Bone marrow (tissue), 2 donors: ENCODE data around the gene OST4.
"Not testable (repeated sequence)": the region's sequence is repeated elsewhere in the genome, so short reads cannot be mapped to it uniquely, and the experiment has no call there.

Experiments
- DNase-seq, 2 donors: peaks; one replicate each; lab custom pipeline; 2025; lab: John Stamatoyannopoulos, UW

Gene OST4

GRCh38 chr2:27071277-27071989 lies at the start of gene OST4:
OST4 (minus strand) TSS chr2:27071654.
- DNase-seq, result peak; percentile 48 to 74

- not testable (repeated sequence) for DNase-seq
Observed at GRCh38 chr2:27119330-27119670, 47.8 kb upstream of the OST4 start.

DNA sequence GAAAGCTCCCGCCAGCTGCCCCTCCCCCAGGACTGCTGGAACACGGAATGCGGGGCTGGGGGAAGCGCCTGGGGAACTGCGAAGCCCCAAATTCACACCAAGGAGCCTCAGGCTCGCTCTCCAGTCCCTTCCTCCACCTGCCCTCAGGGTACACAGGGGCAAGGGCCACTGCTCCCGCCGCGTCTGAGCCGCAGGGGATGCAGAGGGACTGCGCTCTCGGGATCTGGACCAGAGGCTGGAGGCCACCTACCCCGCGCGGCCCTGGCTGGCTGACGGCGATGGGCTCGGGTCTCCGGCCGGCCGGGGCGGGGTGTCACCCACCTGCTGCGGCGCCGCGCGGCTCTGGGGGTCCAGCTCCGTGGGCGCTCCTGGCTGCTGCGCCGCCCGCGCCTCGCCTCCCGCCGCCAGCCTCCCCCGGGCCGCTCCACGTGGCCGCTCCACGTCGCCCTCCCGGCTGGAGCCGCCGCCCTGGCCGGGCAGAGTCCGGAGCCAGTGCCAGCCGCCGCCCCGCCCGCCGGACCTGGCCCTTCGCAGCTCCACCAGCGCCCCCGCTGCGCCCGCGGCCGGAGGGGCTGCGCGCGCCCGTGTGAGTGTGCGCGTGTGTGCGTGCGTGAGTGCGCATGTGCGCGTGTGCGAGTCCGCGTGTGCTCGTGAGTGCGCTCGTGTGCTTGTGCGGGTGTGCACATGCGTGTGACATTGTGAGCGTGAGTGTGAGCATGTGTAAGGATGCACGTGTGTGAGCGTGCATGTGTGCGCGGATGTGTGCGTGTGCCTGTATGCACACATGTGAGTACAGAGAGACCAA lies 47.3 kb upstream of the OST4 start, which contains the start of gene CGREF1:
CGREF1 (minus strand) TSS at position 604 of the 805 bp plus-strand sequence. CDS start 14,762 bp downstream, outside the sequence.
- DNase-seq, result no peak

DNA sequence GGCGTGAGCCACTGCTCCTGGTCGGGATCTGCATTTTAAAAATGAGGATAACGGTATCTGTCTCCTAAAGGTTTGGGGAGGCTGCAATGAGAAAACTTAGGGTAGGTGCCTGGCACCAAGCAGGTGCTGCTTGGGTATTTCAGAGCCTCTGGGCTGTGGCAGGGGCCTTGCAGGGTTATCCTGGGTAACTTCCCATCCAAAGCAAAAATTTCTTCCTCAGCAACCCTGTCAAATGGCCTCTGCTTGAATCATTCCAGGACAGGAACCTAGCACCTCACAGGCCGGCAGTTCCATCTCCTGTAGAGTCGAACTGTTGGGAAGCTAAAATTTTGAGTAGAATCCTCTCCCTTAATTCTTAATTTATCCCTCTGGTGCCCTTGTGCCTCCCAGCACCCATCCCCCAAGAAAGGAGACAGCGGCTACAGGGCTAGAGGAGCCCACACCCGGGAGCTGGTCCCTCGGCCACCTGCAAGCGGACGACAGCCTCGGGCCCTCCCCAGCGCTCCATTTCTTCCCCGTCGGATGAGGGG lies 46.6 kb upstream of the OST4 start:
- DNase-seq, result no peak

DNA sequence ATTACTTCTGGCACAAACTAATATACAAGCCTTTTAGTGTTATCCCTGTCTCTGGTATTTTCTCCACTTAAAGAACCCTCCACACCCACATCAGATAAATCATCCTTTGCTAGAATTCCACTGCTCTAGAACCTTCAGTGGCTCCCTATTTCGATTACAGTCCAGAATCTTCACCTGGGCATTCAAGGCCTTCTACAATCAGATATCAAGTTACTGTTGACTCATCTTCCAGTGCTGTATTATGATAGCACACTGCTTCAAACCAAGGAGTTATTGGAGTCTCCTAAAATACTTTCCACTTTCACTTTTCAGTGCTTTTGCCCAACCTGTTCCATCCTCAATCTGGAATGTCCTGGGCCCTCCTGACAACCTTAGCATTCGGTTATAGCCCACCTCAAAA lies 44.1 kb upstream of the OST4 start:
- no peak for DNase-seq

DNA sequence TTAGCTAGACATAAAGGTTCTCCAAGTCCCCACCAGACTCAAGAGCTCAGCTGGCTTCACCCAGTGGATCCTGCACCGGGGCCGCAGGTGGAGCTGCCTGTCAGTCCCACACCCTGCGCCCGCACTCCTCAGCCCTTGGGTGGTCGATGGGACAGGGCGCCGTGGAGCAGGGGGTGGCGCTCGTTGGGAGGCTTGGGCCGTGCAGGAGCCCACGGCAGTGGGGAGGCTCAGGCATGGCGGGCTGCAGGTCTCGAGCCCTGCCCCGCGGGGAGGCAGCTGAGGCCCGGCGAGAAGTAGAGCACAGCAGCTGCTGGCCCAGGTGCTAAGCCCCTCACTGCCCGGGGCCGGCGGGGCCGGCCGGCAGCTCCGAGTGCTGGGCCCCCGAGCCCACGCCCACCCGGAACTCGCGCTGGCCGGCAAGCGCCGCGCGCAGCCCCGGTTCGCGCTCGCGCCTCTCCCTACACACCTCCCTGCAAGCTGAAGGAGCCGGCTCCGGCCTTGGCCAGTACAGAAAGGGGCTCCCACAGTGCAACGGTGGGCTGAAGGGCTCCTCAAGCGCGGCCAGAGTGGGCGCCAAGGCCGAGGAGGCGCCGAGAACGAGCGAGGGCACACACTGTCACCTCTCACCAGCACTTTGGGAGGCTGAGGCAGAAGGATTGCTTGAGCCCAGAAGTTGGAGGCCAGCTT lies 40.1 kb upstream of the OST4 start:
- not testable (repeated sequence) for DNase-seq

DNA sequence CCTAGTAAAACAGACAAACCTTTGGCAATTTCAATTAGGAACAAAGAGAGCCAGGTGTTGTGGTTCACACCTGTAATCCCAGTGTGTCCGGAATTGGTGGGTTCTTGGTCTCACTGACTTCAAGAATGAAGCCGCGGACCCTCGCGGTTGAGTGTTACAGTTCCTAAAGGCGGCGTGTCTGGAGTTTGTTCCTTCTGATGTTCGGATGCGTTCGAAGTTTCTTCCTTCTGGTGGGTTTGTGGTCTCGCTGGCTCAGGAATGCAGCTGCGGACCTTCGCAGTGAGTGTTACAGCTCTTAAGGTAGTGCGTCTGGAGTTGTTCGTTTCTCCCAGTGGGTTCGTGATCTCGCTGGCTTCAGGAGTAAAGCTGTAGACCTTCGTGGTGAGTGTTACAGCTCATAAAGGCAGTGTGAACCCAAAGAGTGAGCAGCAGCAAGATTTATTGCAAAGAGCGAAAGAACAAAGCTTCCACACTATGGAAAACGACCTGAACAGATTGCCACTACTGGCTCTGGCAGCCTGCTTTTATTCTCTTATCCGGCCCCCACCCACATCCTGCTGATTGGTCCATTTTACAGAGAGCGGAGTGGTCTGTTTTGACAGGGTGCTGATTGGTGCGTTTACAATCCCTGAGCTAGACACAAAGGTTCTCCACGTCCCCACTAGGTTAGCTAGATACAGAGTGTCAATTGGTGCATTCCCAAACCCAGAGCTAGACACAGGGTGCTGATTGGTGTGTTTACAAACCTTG lies 39.3 kb upstream of the OST4 start:
- DNase-seq, result not testable (repeated sequence)

DNA sequence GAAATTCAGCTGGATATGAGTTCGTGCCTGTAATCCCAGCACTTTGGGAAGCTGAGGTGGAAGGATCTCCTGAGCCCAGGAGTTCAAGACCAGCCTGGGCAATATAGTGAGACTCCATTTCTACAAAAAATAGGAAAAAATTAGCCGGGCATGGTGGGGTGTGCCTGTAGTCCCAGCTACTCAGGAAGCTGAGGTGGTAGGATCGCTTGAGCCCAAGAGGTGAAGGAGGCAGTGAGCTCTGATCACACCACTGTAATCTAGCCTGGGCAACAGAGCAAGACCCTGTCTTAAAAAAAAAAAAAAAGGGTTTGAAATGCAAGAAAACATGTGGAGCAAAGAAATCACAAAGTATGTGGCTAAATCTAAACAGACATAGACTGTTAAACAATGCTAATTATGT lies 37.6 kb upstream of the OST4 start:
- no peak for DNase-seq

- DNase-seq, result no peak
Observed at GRCh38 chr2:27108221-27108620, 36.8 kb upstream of the OST4 start.

GRCh38 chr2:27105981-27106380 lies 34.5 kb upstream of the OST4 start:
- no peak for DNase-seq

DNA sequence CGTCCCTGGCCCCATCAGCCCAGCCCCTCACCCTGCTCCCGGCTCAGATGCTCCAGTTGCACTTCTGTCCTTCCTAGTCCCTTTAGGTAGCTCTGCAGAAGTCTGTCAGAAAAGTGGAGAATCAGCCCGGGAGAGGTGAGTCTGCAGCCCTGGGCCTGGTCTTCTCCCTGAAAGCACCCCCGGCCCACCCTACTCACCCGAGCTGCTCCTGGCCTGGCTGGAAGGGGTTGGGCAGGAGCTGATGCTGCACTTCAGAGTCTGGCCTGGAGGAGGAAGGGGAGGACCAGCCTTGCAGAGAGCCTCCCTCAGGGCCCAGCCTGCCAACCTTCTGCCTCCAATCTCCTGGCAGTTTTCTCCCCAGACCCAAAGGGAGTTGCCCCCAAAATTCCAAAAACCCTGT lies 30.9 kb upstream of the OST4 start:
- no peak for DNase-seq

DNA sequence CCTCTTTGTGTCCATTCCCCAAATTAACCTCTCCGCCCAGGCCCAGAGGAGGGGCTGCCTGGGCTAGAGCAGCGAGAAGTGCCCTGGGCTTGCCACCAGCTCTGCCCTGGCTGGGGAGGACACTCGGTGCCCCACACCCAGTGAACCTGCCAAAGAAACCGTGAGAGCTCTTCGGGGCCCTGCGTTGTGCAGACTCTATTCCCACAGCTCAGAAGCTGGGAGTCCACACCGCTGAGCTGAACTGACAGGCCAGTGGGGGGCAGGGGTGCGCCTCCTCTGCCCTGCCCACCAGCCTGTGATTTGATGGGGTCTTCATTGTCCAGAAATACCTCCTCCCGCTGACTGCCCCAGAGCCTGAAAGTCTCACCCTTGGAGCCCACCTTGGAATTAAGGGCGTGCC lies 28.6 kb upstream of the OST4 start:
- DNase-seq, result no peak

DNA sequence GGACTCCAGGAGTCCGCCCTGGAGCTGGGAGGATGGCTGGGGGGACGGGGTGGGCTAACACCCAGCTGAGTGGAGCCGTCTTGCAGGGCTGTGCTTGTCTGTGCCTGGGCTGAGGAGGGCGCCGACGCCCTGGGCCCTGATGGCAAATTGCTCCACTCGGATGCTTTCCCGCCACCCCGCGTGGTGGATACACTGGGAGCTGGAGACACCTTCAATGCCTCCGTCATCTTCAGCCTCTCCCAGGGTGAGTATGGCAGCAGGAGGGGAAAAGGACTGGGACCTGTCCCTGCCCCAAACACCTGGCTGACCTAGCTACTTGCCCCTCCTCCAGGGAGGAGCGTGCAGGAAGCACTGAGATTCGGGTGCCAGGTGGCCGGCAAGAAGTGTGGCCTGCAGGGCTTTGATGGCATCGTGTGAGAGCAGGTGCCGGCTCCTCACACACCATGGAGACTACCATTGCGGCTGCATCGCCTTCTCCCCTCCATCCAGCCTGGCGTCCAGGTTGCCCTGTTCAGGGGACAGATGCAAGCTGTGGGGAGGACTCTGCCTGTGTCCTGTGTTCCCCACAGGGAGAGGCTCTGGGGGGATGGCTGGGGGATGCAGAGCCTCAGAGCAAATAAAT lies 28.0 kb upstream of the OST4 start:
- no peak for DNase-seq

DNA sequence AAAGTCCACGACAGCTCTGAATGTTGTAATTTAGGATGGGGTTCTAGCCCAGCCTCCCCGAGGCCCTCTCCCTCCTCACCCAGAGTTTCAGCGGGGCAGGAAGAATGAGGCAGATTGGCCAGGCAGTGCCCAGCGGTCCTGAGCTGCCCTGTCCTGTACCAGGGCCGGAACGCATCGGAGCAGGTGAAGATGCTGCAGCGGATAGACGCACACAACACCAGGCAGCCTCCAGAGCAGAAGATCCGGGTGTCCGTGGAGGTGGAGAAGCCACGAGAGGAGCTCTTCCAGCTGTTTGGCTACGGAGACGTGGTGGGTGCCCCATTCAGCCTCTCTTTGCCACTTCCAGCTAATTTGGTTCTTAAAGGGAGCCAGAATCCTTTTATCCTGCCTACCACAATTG lies 25.9 kb upstream of the OST4 start:
- DNase-seq, result no peak

- no peak for DNase-seq
Observed at GRCh38 chr2:27096748-27097297, 25.4 kb upstream of the OST4 start.

GRCh38 chr2:27095745-27096651 lies 24.5 kb upstream of the OST4 start:
- DNase-seq, result peak in 1 of 2 donors; percentile 40

- no peak for DNase-seq
Observed at GRCh38 chr2:27095427-27095744, 23.9 kb upstream of the OST4 start.

- no peak for DNase-seq
Observed at GRCh38 chr2:27094353-27094984, 23.0 kb upstream of the OST4 start.

- DNase-seq, result no peak
Observed at GRCh38 chr2:27093430-27094352, 22.2 kb upstream of the OST4 start.
